Measurements from ENCODE around the gene PGBD5.
"Not testable (repeated sequence)": the region's sequence is repeated elsewhere in the genome, so short reads cannot be mapped to it uniquely, and the experiment has no call there.

Gene PGBD5, protein sequence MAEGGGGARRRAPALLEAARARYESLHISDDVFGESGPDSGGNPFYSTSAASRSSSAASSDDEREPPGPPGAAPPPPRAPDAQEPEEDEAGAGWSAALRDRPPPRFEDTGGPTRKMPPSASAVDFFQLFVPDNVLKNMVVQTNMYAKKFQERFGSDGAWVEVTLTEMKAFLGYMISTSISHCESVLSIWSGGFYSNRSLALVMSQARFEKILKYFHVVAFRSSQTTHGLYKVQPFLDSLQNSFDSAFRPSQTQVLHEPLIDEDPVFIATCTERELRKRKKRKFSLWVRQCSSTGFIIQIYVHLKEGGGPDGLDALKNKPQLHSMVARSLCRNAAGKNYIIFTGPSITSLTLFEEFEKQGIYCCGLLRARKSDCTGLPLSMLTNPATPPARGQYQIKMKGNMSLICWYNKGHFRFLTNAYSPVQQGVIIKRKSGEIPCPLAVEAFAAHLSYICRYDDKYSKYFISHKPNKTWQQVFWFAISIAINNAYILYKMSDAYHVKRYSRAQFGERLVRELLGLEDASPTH

DNA sequence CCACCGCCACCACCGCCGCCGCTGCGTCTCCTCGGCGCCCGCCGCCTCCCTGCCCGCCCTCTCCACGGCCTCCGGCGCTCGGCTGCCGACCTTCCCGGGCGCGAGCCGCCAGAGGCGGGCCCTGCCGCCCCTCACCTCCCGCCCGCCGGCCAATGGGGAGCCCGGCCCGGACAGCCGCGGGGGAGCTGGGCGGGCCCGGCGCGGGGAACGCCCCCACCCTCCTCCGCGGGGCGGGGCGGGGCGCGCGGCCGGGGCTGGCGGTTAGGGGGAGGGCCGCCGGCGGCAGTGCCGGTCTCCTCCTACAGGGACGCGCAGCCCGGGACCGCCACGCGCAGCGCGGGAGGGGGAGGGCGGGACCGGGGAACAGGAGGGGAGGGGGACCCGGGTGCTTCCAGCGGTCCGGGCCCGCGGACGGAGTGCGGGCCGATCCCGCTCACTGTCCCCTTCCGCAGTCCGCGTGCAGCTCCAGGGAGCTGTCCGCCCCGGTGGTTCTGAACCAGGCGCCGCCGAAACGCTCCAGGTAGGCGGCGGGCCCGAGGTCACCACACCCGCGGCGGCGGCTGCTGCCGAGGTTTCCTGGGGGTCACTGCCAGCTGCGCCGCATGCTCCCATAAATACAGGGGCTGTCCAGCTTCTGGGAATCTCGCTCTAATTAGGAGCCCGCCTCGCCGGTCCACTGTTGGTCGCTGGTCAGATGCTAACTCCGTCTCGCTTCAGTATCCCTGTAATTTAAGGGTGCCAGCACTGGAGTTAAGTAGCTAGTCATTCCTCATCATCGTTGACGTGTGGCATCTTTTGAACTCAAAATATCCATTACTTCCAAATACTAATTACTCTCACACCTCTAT is at the start of gene PGBD5:
Gene PGBD5, minus strand, starts transcription at position 87 of the 848 bp plus-strand sequence. CDS start 404 bp downstream, outside the sequence.
- no peak for DNase-seq

DNA sequence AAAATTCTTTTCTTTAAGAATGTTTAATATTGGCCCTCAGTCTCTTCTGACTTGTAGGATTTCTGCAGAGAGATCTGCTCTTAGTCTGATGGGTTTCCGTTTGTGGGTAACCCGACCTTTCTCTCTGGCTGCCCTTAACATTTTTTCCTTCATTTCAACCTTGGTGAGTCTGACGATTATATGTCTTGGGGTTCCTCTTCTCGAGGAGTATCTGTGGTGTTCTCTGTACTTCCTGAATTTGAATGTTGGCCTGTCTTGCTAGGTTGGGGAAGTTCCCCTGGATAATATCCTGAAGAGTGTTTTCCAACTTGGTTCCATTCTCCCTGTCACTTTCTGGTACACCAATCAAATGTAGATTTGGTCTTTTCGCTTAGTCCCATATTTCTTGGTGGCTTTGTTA is 48.8 kb upstream of the PGBD5 start:
- not testable (repeated sequence) for DNase-seq

DNA sequence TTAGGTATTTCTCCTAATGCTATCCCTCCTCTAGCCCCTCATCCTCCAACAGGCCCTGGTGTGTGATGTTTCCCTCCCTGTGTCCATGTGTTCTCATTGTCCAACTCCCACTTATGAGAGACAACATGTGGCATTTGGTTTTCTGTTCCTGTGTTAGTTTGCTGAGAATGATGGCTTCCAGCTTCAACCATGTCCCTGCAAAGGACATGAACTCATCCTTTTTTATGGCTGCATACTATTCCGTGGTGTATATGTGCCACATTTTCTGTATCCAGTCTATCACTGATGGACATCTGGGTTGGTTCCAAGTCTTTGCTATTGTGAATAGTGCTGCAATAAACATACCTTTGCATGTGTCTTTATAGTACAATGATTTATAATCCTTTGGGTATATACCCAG is 44.6 kb upstream of the PGBD5 start:
- not testable (repeated sequence) for DNase-seq

DNA sequence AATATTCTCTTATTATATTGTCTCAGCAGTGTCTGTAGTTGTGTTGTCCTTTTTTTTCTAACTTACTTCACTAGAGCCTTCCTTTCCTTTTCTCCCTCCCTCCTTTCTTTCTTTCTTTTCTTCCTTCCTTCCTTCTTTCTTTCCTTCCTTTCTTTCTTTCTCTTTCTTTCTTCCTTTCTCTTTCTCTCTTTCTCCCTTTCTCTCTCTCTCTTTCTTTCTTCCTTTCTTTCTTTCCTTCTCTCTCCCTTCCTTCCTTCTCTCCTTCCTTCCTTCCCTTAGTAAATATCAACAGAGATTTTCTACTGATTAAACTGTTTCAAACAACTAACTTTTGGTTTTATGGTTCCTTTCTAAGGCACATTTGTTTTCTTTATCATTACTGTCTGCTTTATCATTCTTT is 43.1 kb upstream of the PGBD5 start:
- no peak for DNase-seq

DNA sequence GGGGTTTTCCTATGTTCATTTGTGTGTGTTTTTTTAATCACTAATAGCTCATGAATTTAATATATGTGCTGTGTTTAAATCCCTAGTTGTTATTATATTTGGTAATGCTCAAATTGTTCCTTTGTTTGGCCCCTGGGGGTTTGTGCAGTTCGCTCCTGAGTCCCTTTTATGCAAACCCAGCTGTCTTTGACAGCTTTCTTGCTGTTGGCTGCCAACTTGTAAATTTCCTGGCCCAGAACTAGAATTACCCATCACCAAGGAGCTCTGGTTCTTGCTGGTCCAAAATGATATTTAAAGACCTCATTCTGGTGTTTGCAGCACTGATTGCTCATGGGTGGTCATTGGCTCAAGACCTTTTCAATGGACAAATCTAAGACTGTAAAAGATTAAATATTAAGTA is 39.6 kb upstream of the PGBD5 start:
- no peak for DNase-seq

DNA sequence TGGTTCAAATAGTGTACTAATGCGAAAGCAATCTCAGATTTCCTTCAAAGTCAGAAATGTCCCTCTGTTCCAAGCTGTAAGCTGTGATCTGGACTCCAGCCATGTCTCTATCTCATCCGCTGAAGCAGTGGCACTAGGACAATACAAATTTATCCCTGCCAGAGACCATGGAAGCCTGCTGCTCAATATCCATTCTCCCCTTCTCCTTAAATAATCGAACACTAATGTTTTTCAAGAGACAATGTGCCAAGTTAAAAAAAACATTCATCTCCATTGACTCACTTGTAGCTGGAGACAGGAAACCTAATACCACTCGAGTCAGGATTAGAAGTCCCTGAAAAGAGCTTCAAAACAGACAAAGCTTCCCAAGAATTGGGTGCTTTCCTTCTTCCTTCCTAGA is 38.5 kb upstream of the PGBD5 start:
- no peak for DNase-seq

DNA sequence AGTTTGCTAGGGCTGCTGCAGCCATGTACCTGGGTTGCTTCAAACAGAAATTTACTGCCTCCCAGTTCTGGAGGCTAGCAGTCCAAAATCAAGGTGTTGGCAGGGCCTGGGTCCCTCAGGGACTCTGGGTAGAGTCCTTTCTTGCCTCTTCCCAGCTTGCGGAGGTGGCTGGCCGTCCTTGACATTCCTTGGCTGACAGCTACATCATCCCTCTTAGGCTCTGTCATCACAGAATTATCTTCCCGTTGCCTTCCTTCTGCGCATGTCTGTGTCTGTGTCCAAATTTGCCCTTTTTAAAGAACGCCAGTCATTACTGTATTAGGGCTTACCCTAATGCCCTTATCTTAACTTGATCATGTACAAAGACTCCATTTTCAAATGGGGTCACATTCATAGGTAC is 37.6 kb upstream of the PGBD5 start:
- no peak for DNase-seq

DNA sequence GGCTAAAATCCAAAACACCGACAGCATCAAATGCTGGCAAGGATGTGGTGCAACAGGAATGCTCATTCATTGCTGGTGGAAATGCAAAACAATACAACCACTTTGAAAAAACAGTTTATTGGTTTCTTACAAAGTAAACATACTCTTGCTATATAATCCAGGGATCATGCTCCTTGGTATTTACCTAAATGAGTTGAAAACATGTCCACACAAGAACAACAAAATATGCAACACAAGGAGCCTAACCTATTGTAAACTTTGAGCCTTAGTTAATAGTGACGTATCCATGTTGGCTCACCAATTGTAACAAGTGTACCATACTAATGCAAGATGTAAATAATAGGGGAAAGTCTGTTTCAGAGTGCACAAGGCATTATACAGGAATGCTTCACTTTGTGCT is 37.2 kb upstream of the PGBD5 start:
- DNase-seq: no peak

DNA sequence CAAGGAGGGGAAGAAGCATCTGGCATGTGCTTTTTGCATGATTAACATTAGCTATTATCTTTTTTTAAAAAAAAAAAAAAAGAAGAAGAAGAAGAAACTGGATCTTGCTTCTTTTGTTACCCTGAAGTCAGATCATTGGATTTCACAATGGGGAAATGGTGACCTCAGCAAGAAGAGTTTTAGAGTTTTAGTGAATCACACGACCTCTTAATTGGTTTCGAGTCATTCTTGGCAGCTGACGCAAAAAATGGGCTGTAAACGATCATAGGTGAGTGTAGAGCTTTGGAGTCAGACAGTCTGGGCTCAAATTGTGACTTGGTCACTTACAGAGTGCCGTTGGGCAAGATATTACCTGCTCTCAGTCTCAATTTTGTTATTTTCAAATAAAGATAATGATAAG is 33.3 kb upstream of the PGBD5 start:
- no peak for DNase-seq

DNA sequence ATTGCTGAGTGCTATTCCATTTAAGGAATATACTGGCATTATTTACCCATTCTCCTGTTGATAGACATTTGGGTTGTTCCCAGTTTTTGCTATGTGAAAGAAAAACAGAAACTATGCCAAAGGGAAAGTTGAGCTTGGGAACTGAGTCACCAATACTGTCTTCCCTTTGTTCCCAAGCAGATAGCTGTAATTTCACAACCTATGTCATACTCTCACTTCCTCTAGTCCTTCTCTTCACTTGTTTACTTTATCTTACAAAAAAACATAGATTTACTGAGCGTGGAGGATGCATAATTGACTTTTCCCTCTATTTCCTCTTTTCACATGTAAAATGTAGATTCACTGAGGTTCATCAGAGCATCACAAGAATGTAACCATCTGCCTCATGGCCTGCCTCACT is 32.4 kb upstream of the PGBD5 start:
- DNase-seq: no peak

DNA sequence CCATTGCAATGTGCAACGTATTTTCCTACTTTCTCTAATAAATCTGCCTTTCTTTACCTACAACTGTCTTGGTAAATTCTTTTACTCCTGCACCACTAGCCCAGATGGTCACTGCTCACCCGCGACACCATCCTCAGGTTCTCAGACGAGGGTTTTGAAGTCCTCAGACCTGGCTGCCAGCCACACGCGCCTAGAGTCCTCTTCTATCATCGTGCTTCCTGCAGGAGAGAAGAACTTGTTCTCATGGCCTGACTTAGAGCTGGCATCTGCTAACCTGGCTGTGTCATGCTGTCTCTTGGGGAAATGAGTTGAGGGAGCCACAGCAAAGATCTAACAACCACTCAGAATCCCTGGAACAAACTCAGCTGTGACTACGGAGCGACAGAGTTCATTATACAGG is 30.3 kb upstream of the PGBD5 start:
- no peak for DNase-seq

DNA sequence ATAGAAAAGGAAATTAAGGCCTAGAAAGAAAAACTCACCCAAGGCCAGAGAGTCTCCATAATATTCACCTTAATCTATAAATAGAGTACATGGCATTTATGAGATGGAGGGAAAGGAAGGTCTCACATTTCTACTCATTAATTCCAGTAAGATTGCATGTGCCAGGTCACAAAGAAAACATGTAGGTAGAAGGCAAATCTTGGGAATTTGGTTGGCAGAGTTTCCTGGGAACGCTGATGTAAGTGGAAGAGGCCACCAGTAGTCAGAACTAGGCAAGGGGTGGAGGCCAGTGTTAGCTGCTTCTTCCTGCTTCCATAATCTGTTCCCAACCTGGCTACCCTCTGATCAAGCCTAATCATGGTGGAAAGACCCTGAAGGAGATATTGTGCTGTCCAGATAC is 29.2 kb upstream of the PGBD5 start:
- no peak for DNase-seq

DNA sequence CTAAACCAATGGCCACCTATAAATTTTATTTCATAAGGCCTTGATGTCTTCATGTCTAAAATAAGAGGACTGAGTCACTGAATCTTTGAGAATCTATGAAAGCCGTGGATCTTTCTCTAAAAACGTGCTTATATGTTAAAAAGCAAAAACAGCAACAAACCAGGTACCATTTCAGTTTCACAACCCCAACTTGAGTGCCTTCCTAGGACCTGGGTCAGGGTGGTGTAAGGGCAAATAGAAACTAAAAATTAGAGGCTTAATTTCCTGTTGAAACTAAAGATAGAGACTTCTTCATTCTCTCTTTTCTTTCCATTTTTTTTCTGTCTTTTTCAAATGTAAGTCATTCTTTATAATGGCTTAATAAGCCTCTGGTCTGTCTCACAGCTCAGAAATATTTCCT is 27.2 kb upstream of the PGBD5 start:
- DNase-seq: no peak

DNA sequence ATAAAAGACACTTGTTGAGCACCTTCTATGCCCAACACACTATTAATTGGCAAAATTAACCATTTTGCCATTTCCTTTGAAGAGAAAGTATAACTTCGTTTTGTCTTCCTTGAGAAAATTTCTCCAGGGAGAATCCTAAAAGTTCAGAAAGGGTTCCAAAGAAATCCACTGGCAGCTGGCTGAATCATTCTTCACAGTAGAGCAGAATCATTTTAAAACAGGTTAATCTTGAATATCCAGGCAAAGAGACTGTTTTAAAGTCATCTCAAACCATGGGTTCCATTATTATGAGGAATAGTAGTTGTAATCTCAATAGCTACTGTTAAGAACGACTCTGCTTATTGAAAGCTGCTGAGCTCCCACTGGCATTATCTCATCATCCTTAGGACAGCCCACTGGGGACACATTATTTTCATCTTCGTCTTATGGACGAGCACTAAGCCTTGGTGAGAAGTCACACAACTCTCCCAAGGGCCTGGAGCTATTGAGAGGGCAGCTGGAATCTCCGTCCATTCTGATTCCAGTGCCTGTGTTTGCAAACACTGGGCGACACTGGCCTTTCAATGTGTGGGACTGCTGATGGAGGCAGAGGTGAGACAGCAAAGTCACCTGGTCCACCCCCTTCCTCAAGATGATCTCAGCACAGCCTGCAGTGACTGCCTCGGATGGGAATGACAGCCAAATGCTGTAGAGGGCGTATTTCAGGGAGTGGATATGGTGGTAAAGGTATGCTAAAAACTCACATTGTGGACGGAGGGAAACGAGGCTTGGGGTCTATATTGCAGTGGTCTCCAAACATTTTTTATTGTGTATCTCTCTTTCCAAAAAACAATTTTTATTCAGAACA is 15.3 kb upstream of the PGBD5 start:
- DNase-seq: no peak

DNA sequence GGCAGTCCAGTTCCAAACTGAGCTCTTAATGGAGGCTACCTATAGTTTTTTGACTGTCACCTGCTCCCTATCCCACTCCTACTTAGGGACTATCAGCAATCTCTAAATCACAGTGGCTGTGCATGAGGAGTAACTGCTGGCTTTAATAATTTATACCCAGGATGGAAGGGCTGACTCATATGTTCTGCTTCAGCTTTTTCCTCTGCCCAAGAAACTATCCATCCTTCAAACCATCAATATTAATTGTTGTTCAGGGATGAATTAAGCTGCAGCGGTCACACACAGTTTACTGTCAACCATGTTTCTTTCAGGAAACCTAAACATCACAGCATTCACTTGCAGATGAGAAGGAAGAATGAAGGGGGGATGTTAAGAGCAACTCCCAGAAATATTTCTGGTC is 9.0 kb upstream of the PGBD5 start:
- no peak for DNase-seq

DNA sequence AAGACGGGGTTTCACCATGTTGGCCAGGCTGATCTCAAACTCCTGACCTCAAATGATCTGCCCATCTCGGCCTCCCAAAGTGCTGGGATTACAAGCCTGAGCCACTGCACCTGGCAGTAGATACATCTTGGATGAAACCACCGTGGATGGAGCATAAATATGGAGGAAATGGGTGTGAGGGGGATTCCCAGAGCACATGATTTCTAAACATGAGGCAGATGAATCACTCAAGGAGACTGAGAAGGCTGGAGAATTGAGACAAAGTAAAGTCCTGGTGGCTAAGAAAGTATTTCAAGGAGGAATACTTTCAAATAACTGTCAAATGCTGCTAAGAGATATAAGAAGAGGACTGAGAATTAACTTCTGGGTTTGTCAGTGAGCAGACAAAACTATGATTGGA is 5.4 kb upstream of the PGBD5 start:
- no peak for DNase-seq

DNA sequence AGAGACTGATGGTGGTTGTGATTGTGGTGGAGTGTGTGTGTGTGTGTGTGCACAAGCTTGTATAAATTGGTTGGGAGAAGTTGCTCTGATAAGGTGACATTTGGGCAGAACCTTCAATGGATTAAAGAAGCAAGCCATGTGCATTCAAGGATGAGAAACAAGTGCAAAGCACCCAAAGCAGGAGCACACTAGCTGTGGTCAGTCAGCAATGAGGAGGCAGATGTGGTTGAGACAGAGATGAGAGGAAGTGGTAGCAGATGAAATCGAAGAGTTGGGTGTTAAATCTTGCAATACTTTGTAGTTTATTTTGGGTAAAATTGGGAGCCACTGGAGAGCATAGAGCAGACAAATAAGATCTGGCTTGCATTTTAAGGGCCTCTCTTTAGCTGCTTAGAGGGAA is 4.4 kb upstream of the PGBD5 start:
- peak; percentile 24 for DNase-seq

DNA sequence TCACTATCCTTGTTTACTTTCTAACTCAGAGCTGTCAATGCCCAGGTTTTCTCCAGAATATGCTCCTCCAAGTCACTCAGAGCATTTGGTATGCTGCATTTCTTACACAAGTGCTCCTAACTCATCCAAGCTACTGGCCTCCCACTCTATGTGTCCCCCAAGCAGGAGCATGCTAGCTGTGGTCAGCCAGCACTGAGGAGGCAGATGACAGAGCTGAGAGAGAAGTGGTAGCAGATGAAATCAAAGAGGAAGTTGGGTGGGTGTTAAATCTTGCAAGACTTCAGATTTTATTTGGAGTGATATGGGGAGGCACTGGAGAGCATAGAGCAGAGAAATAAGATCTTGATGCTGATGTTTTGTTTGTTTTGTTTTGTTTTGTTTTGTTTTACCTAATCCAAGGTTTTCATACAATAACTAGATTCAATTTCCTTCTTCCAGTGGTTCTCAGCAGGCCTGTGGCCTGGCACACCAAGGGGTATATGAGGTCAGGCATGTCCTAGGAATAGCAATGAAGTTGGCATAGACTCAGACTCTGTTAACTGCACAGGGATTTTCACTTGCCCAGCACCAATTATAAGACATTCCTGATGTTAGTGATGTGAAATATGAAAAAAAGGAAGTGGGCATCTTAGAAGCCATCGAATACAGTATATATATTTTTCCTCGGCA is 3.1 kb upstream of the PGBD5 start:
- DNase-seq: no peak

DNA sequence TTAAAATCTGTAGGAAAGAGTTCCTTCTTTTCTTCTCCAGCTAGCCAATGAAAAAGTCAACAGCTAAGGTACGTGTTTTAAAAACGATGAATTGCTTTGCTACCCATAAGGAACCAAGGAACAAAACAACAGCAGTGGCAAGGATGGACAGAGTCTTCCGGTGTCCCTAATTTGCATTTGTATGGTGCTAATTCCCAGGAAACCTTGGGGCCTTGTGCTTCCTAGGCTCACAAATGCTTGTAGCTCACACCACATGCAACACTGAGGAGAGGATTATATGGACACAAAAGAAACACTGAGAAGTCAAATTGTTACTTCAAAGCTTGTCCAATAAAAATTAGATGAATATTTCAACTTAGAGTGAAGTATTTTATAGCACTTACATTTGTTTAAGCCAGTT is 1.8 kb upstream of the PGBD5 start:
- no peak for DNase-seq

DNA sequence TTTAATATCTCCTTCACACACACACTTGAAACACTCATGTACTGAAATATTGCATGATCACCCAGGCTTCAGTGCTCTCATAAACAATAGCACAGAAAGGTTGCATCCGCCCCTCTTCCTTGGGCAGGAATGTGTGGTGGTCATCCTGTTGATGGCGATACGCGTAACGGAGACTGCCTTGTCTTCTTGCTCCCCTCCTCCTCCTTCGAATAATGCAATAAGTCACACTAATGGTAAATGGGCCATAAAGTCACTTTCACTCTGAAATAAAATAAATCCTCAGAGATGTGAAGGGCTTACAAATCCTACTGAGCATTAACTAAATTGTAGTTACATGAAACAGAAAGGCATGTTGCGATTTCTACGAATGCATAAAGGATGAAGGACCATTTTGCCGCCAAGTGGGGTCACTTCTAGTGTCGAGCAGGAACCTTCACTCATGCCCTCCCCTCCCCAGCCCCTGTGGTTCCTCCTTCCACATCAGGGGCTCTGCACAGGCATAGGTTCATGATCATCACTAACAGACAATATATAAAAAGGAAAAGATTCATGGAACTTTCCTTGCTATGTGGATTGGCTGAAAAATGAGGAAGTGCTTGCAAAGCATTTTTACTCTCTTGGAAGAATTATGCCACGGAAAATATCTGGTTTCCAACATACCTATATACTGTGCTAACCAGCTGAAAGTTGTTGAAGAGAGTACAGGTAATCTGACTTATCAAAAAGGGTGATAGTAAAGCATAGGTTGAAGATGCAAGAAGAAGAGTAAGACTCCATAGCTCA is 1.2 kb upstream of the PGBD5 start:
- DNase-seq: no peak

DNA sequence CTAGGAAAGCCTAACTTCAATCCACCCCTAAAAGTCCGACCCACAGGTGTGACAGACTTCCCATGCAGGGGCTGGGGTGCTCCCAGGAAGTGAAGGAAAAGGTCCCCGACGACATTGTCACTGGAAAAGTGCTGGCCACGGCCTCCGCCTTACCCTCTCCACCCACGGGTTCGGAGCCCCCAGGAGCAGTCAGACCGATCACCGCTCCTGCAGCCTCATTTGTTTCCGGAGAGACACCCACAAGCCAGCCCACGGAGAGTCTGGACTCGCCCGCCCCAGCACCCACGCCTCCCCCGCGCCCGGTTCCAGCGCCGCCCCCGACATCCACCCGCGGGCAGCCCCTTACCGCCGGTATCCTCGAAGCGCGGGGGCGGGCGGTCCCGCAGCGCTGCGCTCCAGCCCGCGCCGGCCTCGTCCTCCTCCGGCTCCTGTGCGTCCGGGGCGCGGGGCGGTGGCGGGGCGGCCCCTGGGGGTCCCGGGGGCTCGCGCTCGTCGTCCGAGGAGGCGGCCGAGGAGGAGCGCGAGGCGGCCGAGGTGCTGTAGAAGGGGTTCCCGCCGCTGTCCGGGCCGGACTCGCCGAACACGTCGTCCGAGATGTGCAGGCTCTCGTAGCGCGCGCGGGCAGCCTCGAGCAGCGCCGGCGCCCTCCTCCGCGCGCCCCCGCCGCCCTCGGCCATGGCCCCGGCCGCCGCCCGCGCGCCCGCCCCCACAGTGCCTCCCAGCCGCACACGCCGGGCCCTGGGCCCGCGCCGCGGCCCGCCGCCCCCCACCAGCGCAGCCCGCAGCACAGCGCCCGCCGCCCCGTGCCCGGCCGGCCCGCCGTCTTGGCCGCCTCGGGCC is 660 bp downstream of the PGBD5 start:
- DNase-seq: no peak

Data from GF-D8 (cell line).